ENCODE data around the gene CALD1.

Gene CALD1

GRCh38 chr7:134936893-134937510 lies 157.6 kb downstream of the CALD1 start:
- H3K9me2 ChIP-seq (replicated peaks; ENCODE audit: low read depth, low read length) = no peaks in the 10 kb centered on the region
- H3K36me3 ChIP-seq (ENCODE audit: insufficient read depth, low read length) = no peaks in the 10 kb centered on the region
- no peaks in the 10 kb centered on the region for H3F3A ChIP-seq (ENCODE audit: low read depth)
- no peaks in the 10 kb centered on the region for H3K4me1 ChIP-seq (ENCODE audit: insufficient read depth, low read length, poor library complexity, severe bottlenecking)
- H2AFZ ChIP-seq (ENCODE audit: low read length) = no peak overlapping the region
- no peak overlapping the region for H3K4me2 ChIP-seq (ENCODE audit: low read depth, low read length, poor library complexity, severe bottlenecking)
- H3K27me3 ChIP-seq (ENCODE audit: insufficient read depth, low read length, poor library complexity, severe bottlenecking) = no peaks in the 10 kb centered on the region
- no peak for TF ChIP-seq CTCF (conservative IDR thresholded peaks at IDR 0.05; ENCODE audit: low read length)
- TF ChIP-seq EZH2phosphoT487 (IDR thresholded peaks at IDR 0.05; ENCODE audit: borderline replicate concordance) = no peak
- no peaks in the 10 kb centered on the region for H4K20me1 ChIP-seq (ENCODE audit: insufficient read depth, low read length, poor library complexity, severe bottlenecking)
- no peaks in the 10 kb centered on the region for H3K79me2 ChIP-seq (ENCODE audit: insufficient read depth, low read length)
- no peaks in the 10 kb centered on the region for H3K9me3 ChIP-seq (ENCODE audit: insufficient read depth, low read depth, low read length)
- no peak overlapping the region for H3K9ac ChIP-seq (ENCODE audit: low read depth, low read length, poor library complexity, severe bottlenecking)
- no peak overlapping the region for H3K4me3 ChIP-seq (ENCODE audit: low read length, poor library complexity, severe bottlenecking)

- no peaks in the 10 kb centered on the region for H3K9me2 ChIP-seq (replicated peaks; ENCODE audit: low read depth, low read length)
- H3K36me3 ChIP-seq (ENCODE audit: insufficient read depth, low read length) = no peaks in the 10 kb centered on the region
- H3F3A ChIP-seq (ENCODE audit: low read depth) = no peaks in the 10 kb centered on the region
- no peaks in the 10 kb centered on the region for H3K9me3 ChIP-seq (ENCODE audit: insufficient read depth, low read depth, low read length)
- no peak overlapping the region for H3K4me2 ChIP-seq (ENCODE audit: low read depth, low read length, poor library complexity, severe bottlenecking)
- no peaks in the 10 kb centered on the region for H3K79me2 ChIP-seq (ENCODE audit: insufficient read depth, low read length)
- no peaks in the 10 kb centered on the region for H4K20me1 ChIP-seq (ENCODE audit: insufficient read depth, low read length, poor library complexity, severe bottlenecking)
- TF ChIP-seq CTCF (conservative IDR thresholded peaks at IDR 0.05; ENCODE audit: low read length) = no peak
- no peak for TF ChIP-seq EZH2phosphoT487 (IDR thresholded peaks at IDR 0.05; ENCODE audit: borderline replicate concordance)
- H3K27me3 ChIP-seq (ENCODE audit: insufficient read depth, low read length, poor library complexity, severe bottlenecking) = no peaks in the 10 kb centered on the region
- no peaks in the 10 kb centered on the region for H3K4me1 ChIP-seq (ENCODE audit: insufficient read depth, low read length, poor library complexity, severe bottlenecking)
- no peak overlapping the region for H2AFZ ChIP-seq (ENCODE audit: low read length)
- H3K9ac ChIP-seq (ENCODE audit: low read depth, low read length, poor library complexity, severe bottlenecking) = no peak overlapping the region
- H3K4me3 ChIP-seq (ENCODE audit: low read length, poor library complexity, severe bottlenecking) = no peak overlapping the region
Observed at GRCh38 chr7:134938141-134938540, 158.7 kb downstream of the CALD1 start.

GRCh38 chr7:134939136-134939535 lies 159.7 kb downstream of the CALD1 start:
- Histone ChIP-seq H2AFZ (ENCODE audit: low read length) (no peak overlapping the region), H3K9ac (ENCODE audit: low read depth, low read length, poor library complexity, severe bottlenecking) (no peak overlapping the region), H3K79me2 (ENCODE audit: insufficient read depth, low read length) (no peaks in the 10 kb centered on the region), H3K27me3 (ENCODE audit: insufficient read depth, low read length, poor library complexity, severe bottlenecking) (no peaks in the 10 kb centered on the region), H3K4me1 (ENCODE audit: insufficient read depth, low read length, poor library complexity, severe bottlenecking) (no peaks in the 10 kb centered on the region), H3K4me2 (ENCODE audit: low read depth, low read length, poor library complexity, severe bottlenecking) (no peak overlapping the region), H3K36me3 (ENCODE audit: insufficient read depth, low read length) (no peaks in the 10 kb centered on the region), H3K9me3 (ENCODE audit: insufficient read depth, low read depth, low read length) (no peaks in the 10 kb centered on the region), H3K9me2 (replicated peaks; ENCODE audit: low read depth, low read length) (no peaks in the 10 kb centered on the region), H3K4me3 (ENCODE audit: low read length, poor library complexity, severe bottlenecking) (no peak overlapping the region), H3F3A (ENCODE audit: low read depth) (no peaks in the 10 kb centered on the region), H4K20me1 (ENCODE audit: insufficient read depth, low read length, poor library complexity, severe bottlenecking) (no peaks in the 10 kb centered on the region)
- no peak for TF ChIP-seq CTCF (conservative IDR thresholded peaks at IDR 0.05; ENCODE audit: low read length)
- no peak for TF ChIP-seq EZH2phosphoT487 (IDR thresholded peaks at IDR 0.05; ENCODE audit: borderline replicate concordance)

Data from Loucy (cell line).